Liver (tissue), 9 donors: ENCODE results near the gene FBXL22. TPM values are rescaled to one million over a fixed set of nuclear protein-coding genes. Genes with fewer than 3 reads are reported as not detected.

Experiments used
- DNase-seq: peaks from one replicate; pipeline ENCODE4 v3.0.0-alpha.2; 2017; ENCODE audit warnings: low spot score
- H3K27ac ChIP-seq, 2 donors: one replicate each; pipeline ENCODE4 v1.7.0; 2013; ENCODE audit warnings: inconsistent platforms in 2 of 2, low read length in 2 of 2, control low read depth in 1 of 2, low read depth in 1 of 2, mild to moderate bottlenecking in 1 of 2
- H3K27me3 ChIP-seq, 4 donors: one replicate each; pipeline versions ENCODE4 v1.6.1 to v1.7.0; 2013; ENCODE audit warnings: low read length in 3 of 4, inconsistent platforms in 1 of 4, mild to moderate bottlenecking in 1 of 4, moderate library complexity in 1 of 4; ENCODE audit not compliant: control insufficient read depth in 4 of 4, insufficient read depth in 4 of 4
- H3K36me3 ChIP-seq, 4 donors: one replicate each; pipeline versions ENCODE4 v1.6.1 to v1.7.0; 2013; ENCODE audit warnings: low read length in 3 of 4, mild to moderate bottlenecking in 3 of 4, low read depth in 1 of 4, moderate library complexity in 1 of 4; ENCODE audit not compliant: control insufficient read depth in 4 of 4, insufficient read depth in 3 of 4
- H3K4me1 ChIP-seq, 4 donors: one replicate each; pipeline versions ENCODE4 v1.6.1 to v1.7.0; 2013; ENCODE audit warnings: low read length in 3 of 4, mild to moderate bottlenecking in 3 of 4, moderate library complexity in 1 of 4; ENCODE audit not compliant: control insufficient read depth in 4 of 4, insufficient read depth in 4 of 4
- H3K4me3 ChIP-seq, 3 donors: one replicate each; pipeline versions ENCODE4 v1.6.1 to v1.7.0; 2013; ENCODE audit warnings: low read length in 3 of 3, control low read depth in 1 of 3, low read depth in 1 of 3, mild to moderate bottlenecking in 1 of 3
- H3K9ac ChIP-seq, 2 donors: one replicate each; pipeline ENCODE4 v1.7.0; 2013; ENCODE audit warnings: low read length in 2 of 2, mild to moderate bottlenecking in 2 of 2, moderate library complexity in 2 of 2, control low read depth in 1 of 2, low read depth in 1 of 2
- H3K9me3 ChIP-seq, 4 donors: one replicate each; pipeline versions ENCODE4 v1.6.1 to v1.7.0; 2013; ENCODE audit warnings: low read length in 3 of 4; ENCODE audit not compliant: control insufficient read depth in 4 of 4
- ATF3 ChIP-seq: IDR thresholded peaks from 2 replicates; pipeline ENCODE4 v1.6.1; 2016; ENCODE audit warnings: antibody characterized with exemption
- CTCF ChIP-seq: fragments of 150-350 bp; IDR thresholded peaks from 2 replicates; pipeline ENCODE4 v1.5.1; 2017; ENCODE audit warnings: improper control_type of control experiment, low read depth, low read length; ENCODE audit not compliant: missing input control
- FOXA1 ChIP-seq: IDR thresholded peaks from 2 replicates; pipeline ENCODE4 v1.6.1; 2016; ENCODE audit warnings: antibody characterized with exemption
- FOXA2 ChIP-seq: IDR thresholded peaks from 2 replicates; pipeline ENCODE4 v1.6.1; 2016; ENCODE audit warnings: antibody characterized with exemption
- GABPA ChIP-seq, 2 donors: IDR thresholded peaks in 1 of 2; conservative IDR thresholded peaks in 1 of 2; 2 replicates each; pipeline ENCODE4 v1.6.1; 2016; ENCODE audit warnings: antibody characterized with exemption in 2 of 2, mild to moderate bottlenecking in 1 of 2, moderate library complexity in 1 of 2
- HNF4G ChIP-seq: IDR thresholded peaks from 2 replicates; pipeline ENCODE4 v1.6.1; 2016; ENCODE audit warnings: antibody characterized with exemption
- JUND ChIP-seq, 2 donors: IDR thresholded peaks; 2 replicates each; pipeline ENCODE4 v1.6.1; 2016; ENCODE audit warnings: antibody characterized with exemption in 2 of 2
- NR2F2 ChIP-seq: IDR thresholded peaks from 2 replicates; pipeline ENCODE4 v1.6.1; 2016; ENCODE audit warnings: antibody characterized with exemption
- RAD21 ChIP-seq, 2 donors: IDR thresholded peaks; 2 replicates each; pipeline ENCODE4 v1.6.1; 2016; ENCODE audit warnings: antibody characterized with exemption in 2 of 2, mild to moderate bottlenecking in 2 of 2
- REST ChIP-seq: IDR thresholded peaks from 2 replicates; pipeline ENCODE4 v1.6.1; 2016; ENCODE audit warnings: antibody characterized with exemption, mild to moderate bottlenecking
- RXRA ChIP-seq, 2 donors: IDR thresholded peaks; 2 replicates each; pipeline ENCODE4 v1.6.1; 2017 to 2018; ENCODE audit warnings: antibody characterized with exemption in 2 of 2, mild to moderate bottlenecking in 1 of 2
- SP1 ChIP-seq: IDR thresholded peaks from 2 replicates; pipeline ENCODE4 v1.6.1; 2018; ENCODE audit warnings: antibody characterized with exemption, mild to moderate bottlenecking
- TAF1 ChIP-seq: conservative IDR thresholded peaks from 2 replicates; pipeline ENCODE4 v1.6.1; 2016; ENCODE audit warnings: antibody characterized with exemption, mild to moderate bottlenecking
- YY1 ChIP-seq: IDR thresholded peaks from 2 replicates; pipeline ENCODE4 v1.6.1; 2016; ENCODE audit warnings: antibody characterized with exemption, mild to moderate bottlenecking
- ZBTB33 ChIP-seq: IDR thresholded peaks from 2 replicates; pipeline ENCODE4 v1.6.1; 2016; ENCODE audit warnings: antibody characterized with exemption
- WGBS: extraction: QIAGEN DNeasy Blood & Tissue Kit; methylation state at CpG from one replicate; pipeline ENCODE4 v1.1.7; 2013; 5-methylcytosine and 5-hydroxymethylcytosine counted together
- polyA plus RNA-seq, 2 donors: library from polyadenylated mRNA; stranded (reverse) in 1 of 2; unstranded in 1 of 2; fragments of 200-250 nt in 1 of 2; fragments of >200 nt in 1 of 2; fragmentation: Nextera tagmentation in 1 of 2; extraction: Ambion mirVana in 1 of 2; gene quantifications; one replicate each; pipeline versions ENCODE4 v1.2.1 to v1.2.3, GENCODE V29; 2013 to 2015
- total RNA-seq, 2 donors: library from RNA; depleted of rRNA; stranded (reverse); fragments of >200 nt; gene quantifications; one replicate each; pipeline ENCODE4 v1.2.3, GENCODE V29; 2014
- donor health status: healthy.
- donor health status: healthy.
- donor health status: healthy.
- donor health status: healthy.
- donor health status: healthy.

FBXL22 gene
- total and polyA plus RNA-seq, 4 donors: 0.18 to 0.29 (median 0.22) TPM

- TF ChIP-seq ZBTB33 (no peak), JUND (IDR thresholded peaks at IDR 0.05) (no peak)
- no peak overlapping the region for H3K9ac ChIP-seq
- H3K27ac ChIP-seq: no peak overlapping the region
- H3K4me3 ChIP-seq: no peak overlapping the region
- H3K27me3 ChIP-seq: no peaks in the 10 kb centered on the region
- H3K9me3 ChIP-seq: no peaks in the 10 kb centered on the region
- 94% methylated on average over 2 of the region's 2 CpGs for WGBS
- H3K4me1 ChIP-seq: no peaks in the 10 kb centered on the region
- DNase-seq: no peak
- peaks cover 9 to 78% (median 67%) of the 10 kb centered on the region in 4 donors for H3K36me3 ChIP-seq
These were observed 36.1 kb downstream of the FBXL22 start for GRCh38 chr15:63633312-63633711.

GRCh38 chr15:63634154-63634553 lies 37.0 kb downstream of the FBXL22 start:
- no peak for TF ChIP-seq CTCF
- TF ChIP-seq ATF3: no peak
- TF ChIP-seq GABPA (IDR thresholded peaks at IDR 0.05 in 1 of 2, conservative IDR thresholded peaks at IDR 0.05 in 1 of 2): no peak
- no peak for DNase-seq
- Histone ChIP-seq H3K27ac (no peak overlapping the region), H3K4me3 (no peak overlapping the region), H3K9me3 (no peaks in the 10 kb centered on the region), H3K9ac (no peak overlapping the region), H3K36me3 (peaks cover 9 to 78% (median 68%) of the 10 kb centered on the region in 4 donors), H3K4me1 (no peaks in the 10 kb centered on the region), H3K27me3 (no peaks in the 10 kb centered on the region)
- WGBS: 96% methylated on average over 1 of the region's 1 CpG

GRCh38 chr15:63636518-63637061 lies 39.4 kb downstream of the FBXL22 start:
- DNase-seq: no peak
- 97% methylated on average over 9 of the region's 9 CpGs for WGBS
- Histone ChIP-seq H3K9ac (no peak overlapping the region), H3K27ac (no peak overlapping the region), H3K4me3 (no peak overlapping the region), H3K27me3 (no peaks in the 10 kb centered on the region), H3K4me1 (no peaks in the 10 kb centered on the region), H3K36me3 (peaks cover 14 to 83% (median 68%) of the 10 kb centered on the region in 4 donors), H3K9me3 (no peaks in the 10 kb centered on the region)
- TF ChIP-seq CTCF (no peak), ATF3 (no peak), RAD21 (IDR thresholded peaks at IDR 0.05) (no peak), HNF4G (no peak), RXRA (IDR thresholded peaks at IDR 0.05) (no peak), TAF1 (no peak), FOXA1 (no peak), NR2F2 (no peak), SP1 (no peak), REST (no peak), YY1 (no peak), FOXA2 (no peak), GABPA (IDR thresholded peaks at IDR 0.05 in 1 of 2, conservative IDR thresholded peaks at IDR 0.05 in 1 of 2) (no peak)
